Measurements from ENCODE around the gene TXNDC16.

- TF ChIP-seq CTCF (IDR thresholded peaks at IDR 0.05) (no peak), POLR2A (IDR thresholded peaks at IDR 0.05) (no peak), EP300 (IDR thresholded peaks at IDR 0.05) (no peak)
These were observed 46.3 kb upstream of the TXNDC16 start for GRCh38 chr14:52598568-52598967.
